CD4-positive, alpha-beta T cell (primary cell): Measurements from ENCODE around the gene GNPDA1. TPM values are rescaled to one million over a fixed set of nuclear protein-coding genes. Genes with fewer than 3 reads are reported as not detected.

Experiments used
- ATAC-seq: fragments of 200-7000 bp; cut with Tn5 transposase; one replicate; pipeline ENCODE4 v1.10.0; 2022; ENCODE audit warnings: mild to moderate bottlenecking; ENCODE audit not compliant: poor library complexity
- CTCF ChIA-PET: fragments of 350-600 bp; sonication (Branson Sonifier 250); formaldehyde crosslinking; loops from one replicate; lab custom pipeline; 2021; ENCODE audit warnings: antibody characterized with exemption, inconsistent platforms; lab: Charles Lee
- POLR2A ChIA-PET: fragments of 350-600 bp; sonication (Branson Sonifier 250); formaldehyde crosslinking; loops from one replicate; lab custom pipeline; 2021; ENCODE audit warnings: antibody characterized with exemption, inconsistent platforms; lab: Charles Lee
- DNase-seq, 14 experiments: peaks; one replicate each; pipeline ENCODE4 v3.0.0-alpha.2; 2013 to 2020; ENCODE audit warnings: mixed read lengths in 2 of 14
- H3K27ac ChIP-seq, 2 donors: one replicate each; pipeline versions ENCODE4 v1.5.1 to v1.7.0; 2013; ENCODE audit warnings: low read length in 2 of 2, low read depth in 1 of 2, mild to moderate bottlenecking in 1 of 2
- H3K27me3 ChIP-seq, 2 experiments: 1 replicate in 1 of 2; 2 replicates in 1 of 2; pipeline versions ENCODE4 v1.6.1 to v1.7.0; 2013; ENCODE audit warnings: low read length in 2 of 2, control low read depth in 1 of 2, mild to moderate bottlenecking in 1 of 2, moderate library complexity in 1 of 2; ENCODE audit not compliant: insufficient read depth in 2 of 2, control insufficient read depth in 1 of 2
- H3K36me3 ChIP-seq: one replicate; pipeline ENCODE4 v1.6.1; 2013; ENCODE audit warnings: low read length, control low read depth; ENCODE audit not compliant: insufficient read depth
- H3K4me1 ChIP-seq: one replicate; pipeline ENCODE4 v1.6.1; 2013; ENCODE audit warnings: low read length, control low read depth; ENCODE audit not compliant: insufficient read depth
- H3K4me3 ChIP-seq: one replicate; pipeline ENCODE4 v1.5.1; 2013; ENCODE audit warnings: mild to moderate bottlenecking, low read length, moderate library complexity
- H3K9me3 ChIP-seq, 2 experiments: 1 replicate in 1 of 2; 2 replicates in 1 of 2; pipeline versions ENCODE4 v1.6.1 to v1.7.0; 2013; ENCODE audit warnings: low read length in 2 of 2, mild to moderate bottlenecking in 2 of 2, control low read depth in 1 of 2, moderate library complexity in 1 of 2; ENCODE audit not compliant: control insufficient read depth in 1 of 2, insufficient read depth in 1 of 2
- H3K27ac Mint-ChIP-seq: one replicate; pipeline ENCODE4 v1.8.0; 2020; ENCODE audit warnings: mixed read lengths
- H3K27me3 Mint-ChIP-seq: one replicate; pipeline ENCODE4 v1.8.0; 2021; ENCODE audit warnings: mixed read lengths
- H3K36me3 Mint-ChIP-seq: one replicate; pipeline ENCODE4 v1.8.0; 2021; ENCODE audit warnings: low read depth, mixed read lengths
- H3K4me1 Mint-ChIP-seq: one replicate; pipeline ENCODE4 v1.8.0; 2021; ENCODE audit warnings: low read depth, mixed read lengths
- H3K4me3 Mint-ChIP-seq: one replicate; pipeline ENCODE4 v1.8.0; 2020; ENCODE audit warnings: mild to moderate bottlenecking, mixed read lengths
- H3K9me3 Mint-ChIP-seq: one replicate; pipeline ENCODE4 v1.8.0; 2020; ENCODE audit warnings: mixed read lengths
- CTCF ChIP-seq: fragments of 200-600 bp; IDR thresholded peaks from one replicate; pipeline ENCODE4 v1.8.0; 2022; ENCODE audit warnings: antibody characterized with exemption, mild to moderate bottlenecking
- intact Hi-C, 2 experiments: fragments of 100-400 bp; cut with DNase I in 1 of 2; cut with micrococcal nuclease in 1 of 2; formaldehyde crosslinking; loops; one replicate each; pipeline versions ENCODE4 v1.15.1 to v1.9.0; 2023 to 2025; cut with DNase I, micrococcal nuclease
- total RNA-seq, 174 experiments: library from RNA in 2 of 174; stranded (reverse) in 2 of 174; gene quantifications; one replicate each; pipeline ENCODE4 v1.2.3 and lab custom pipeline; 2021 to 2026

GNPDA1 gene
- total RNA-seq, 2 experiments from 2014 or later: 5.8 to 6.6 TPM

GRCh38 chr5:141978389-141978788, 34.4 kb downstream of the GNPDA1 start:
- H3K27ac Mint-ChIP-seq: no peak overlapping the region
- H3K9me3 Mint-ChIP-seq: no peaks in the 10 kb centered on the region
- ChIA-PET POLR2A (interaction anchor here (1.2 to 3.4 kb wide), 2 partner anchors 9 to 131 kb away, joined by 3 to 19 read pairs; partner anchors contain the start of gene RNF14), CTCF (interaction anchor here (1.6 kb wide), 1 partner anchor 9 kb away, joined by 8 read pairs; the partner anchor contains the start of gene RNF14)
- H3K4me1 ChIP-seq: no peaks in the 10 kb centered on the region
- ATAC-seq (no peak), DNase-seq (no peak)
- H3K27me3 Mint-ChIP-seq: no peaks in the 10 kb centered on the region
- TF ChIP-seq CTCF: no peak
- H3K4me3 Mint-ChIP-seq: no peak overlapping the region
- H3K36me3 Mint-ChIP-seq: peaks cover 92% of the 10 kb centered on the region
- H3K36me3 ChIP-seq: peaks cover 74% of the 10 kb centered on the region
- H3K9me3 ChIP-seq: no peaks in the 10 kb centered on the region
- intact Hi-C loops: no loop called here
- H3K27ac ChIP-seq: no peak overlapping the region
- H3K27me3 ChIP-seq: no peaks in the 10 kb centered on the region
- H3K4me3 ChIP-seq: no peak overlapping the region
- peaks cover 28% of the 10 kb centered on the region for H3K4me1 Mint-ChIP-seq

GRCh38 chr5:141976176-141976575, 36.7 kb downstream of the GNPDA1 start:
- TF ChIP-seq CTCF: no peak
- Histone ChIP-seq H3K36me3 (peaks cover 65% of the 10 kb centered on the region), H3K27me3 (no peaks in the 10 kb centered on the region), H3K4me1 (no peaks in the 10 kb centered on the region), H3K4me3 (no peak overlapping the region), H3K9me3 (no peaks in the 10 kb centered on the region), H3K27ac (no peak overlapping the region)
- Mint-ChIP-seq H3K36me3 (peaks cover 73% of the 10 kb centered on the region), H3K27ac (no peak overlapping the region), H3K4me3 (no peak overlapping the region), H3K9me3 (no peaks in the 10 kb centered on the region), H3K27me3 (no peaks in the 10 kb centered on the region), H3K4me1 (peaks cover 33% of the 10 kb centered on the region)
- POLR2A ChIA-PET: no interaction called here
- no peak for ATAC-seq
- intact Hi-C loops: no loop called here
- CTCF ChIA-PET: interaction anchor here (1.1 kb wide), 1 partner anchor 16 kb away, joined by 4 read pairs; no protein-coding TSS in a partner anchor
- no peak for DNase-seq

DNA sequence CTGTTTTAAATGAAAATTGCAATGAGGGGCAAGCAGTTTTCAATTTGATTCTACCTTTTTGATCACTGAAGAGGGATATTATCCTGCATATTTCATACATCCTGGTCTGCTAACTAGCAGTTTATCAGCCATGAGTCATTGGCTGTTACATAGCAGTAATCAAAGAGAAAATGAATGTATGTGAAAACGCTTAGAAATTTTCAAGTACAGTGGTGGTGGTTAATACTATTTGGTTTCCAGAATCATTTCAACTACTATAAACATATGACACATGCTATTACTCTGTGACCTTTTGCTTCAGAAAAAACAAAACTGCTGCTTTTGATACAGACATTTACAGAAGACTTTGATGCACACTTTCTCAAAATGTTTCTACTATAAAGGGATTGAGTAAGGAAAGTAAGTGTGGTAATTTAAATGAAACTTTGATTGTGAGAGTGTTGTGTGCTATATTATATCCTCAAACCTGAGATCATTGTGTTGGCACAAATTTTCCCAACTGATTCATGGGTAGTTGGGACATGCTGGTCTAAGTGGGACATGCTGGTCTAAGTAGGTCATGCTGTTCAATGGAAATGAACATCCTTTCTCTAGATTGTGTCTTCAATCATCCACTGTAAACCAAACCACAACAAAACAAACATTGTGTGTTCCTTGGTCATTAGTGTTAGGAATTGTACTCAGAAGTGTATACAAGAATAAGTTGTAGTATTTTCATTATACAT, 38.8 kb downstream of the GNPDA1 start:
- H3K9me3 Mint-ChIP-seq: no peaks in the 10 kb centered on the region
- Histone ChIP-seq H3K9me3 (no peaks in the 10 kb centered on the region), H3K27me3 (no peaks in the 10 kb centered on the region), H3K36me3 (peaks cover 46% of the 10 kb centered on the region), H3K4me1 (peaks cover 9% of the 10 kb centered on the region), H3K27ac (no peak overlapping the region), H3K4me3 (no peak overlapping the region)
- no peak overlapping the region for H3K27ac Mint-ChIP-seq
- no peak for DNase-seq
- CTCF ChIA-PET: no interaction called here
- intact Hi-C loops: loop anchor here in 1 of 2 experiments (5.0 kb wide), 1 partner anchor 38 kb away; the partner anchor contains the start of gene GNPDA1
- TF ChIP-seq CTCF: no peak
- POLR2A ChIA-PET: no interaction called here
- peaks cover 50% of the 10 kb centered on the region for H3K4me1 Mint-ChIP-seq
- peaks cover 66% of the 10 kb centered on the region for H3K36me3 Mint-ChIP-seq
- H3K27me3 Mint-ChIP-seq: no peaks in the 10 kb centered on the region
- ATAC-seq: no peak
- no peak overlapping the region for H3K4me3 Mint-ChIP-seq
